Liver (tissue), 9 donors: ENCODE results near the gene MAPK4. TPM values are rescaled to one million over a fixed set of nuclear protein-coding genes. Genes with fewer than 3 reads are reported as not detected.
"Not testable (repeated sequence)": the region's sequence is repeated elsewhere in the genome, so short reads cannot be mapped to it uniquely, and the experiment has no call there.

Experiments used
- DNase-seq: peaks from one replicate; pipeline ENCODE4 v3.0.0-alpha.2; 2017; ENCODE audit warnings: low spot score
- H3K27ac ChIP-seq, 2 donors: one replicate each; pipeline ENCODE4 v1.7.0; 2013; ENCODE audit warnings: inconsistent platforms in 2 of 2, low read length in 2 of 2, control low read depth in 1 of 2, low read depth in 1 of 2, mild to moderate bottlenecking in 1 of 2
- H3K27me3 ChIP-seq, 4 donors: one replicate each; pipeline versions ENCODE4 v1.6.1 to v1.7.0; 2013; ENCODE audit warnings: low read length in 3 of 4, inconsistent platforms in 1 of 4, mild to moderate bottlenecking in 1 of 4, moderate library complexity in 1 of 4; ENCODE audit not compliant: control insufficient read depth in 4 of 4, insufficient read depth in 4 of 4
- H3K36me3 ChIP-seq, 4 donors: one replicate each; pipeline versions ENCODE4 v1.6.1 to v1.7.0; 2013; ENCODE audit warnings: low read length in 3 of 4, mild to moderate bottlenecking in 3 of 4, low read depth in 1 of 4, moderate library complexity in 1 of 4; ENCODE audit not compliant: control insufficient read depth in 4 of 4, insufficient read depth in 3 of 4
- H3K4me1 ChIP-seq, 4 donors: one replicate each; pipeline versions ENCODE4 v1.6.1 to v1.7.0; 2013; ENCODE audit warnings: low read length in 3 of 4, mild to moderate bottlenecking in 3 of 4, moderate library complexity in 1 of 4; ENCODE audit not compliant: control insufficient read depth in 4 of 4, insufficient read depth in 4 of 4
- H3K4me3 ChIP-seq, 3 donors: one replicate each; pipeline versions ENCODE4 v1.6.1 to v1.7.0; 2013; ENCODE audit warnings: low read length in 3 of 3, control low read depth in 1 of 3, low read depth in 1 of 3, mild to moderate bottlenecking in 1 of 3
- H3K9ac ChIP-seq, 2 donors: one replicate each; pipeline ENCODE4 v1.7.0; 2013; ENCODE audit warnings: low read length in 2 of 2, mild to moderate bottlenecking in 2 of 2, moderate library complexity in 2 of 2, control low read depth in 1 of 2, low read depth in 1 of 2
- H3K9me3 ChIP-seq, 4 donors: one replicate each; pipeline versions ENCODE4 v1.6.1 to v1.7.0; 2013; ENCODE audit warnings: low read length in 3 of 4; ENCODE audit not compliant: control insufficient read depth in 4 of 4
- ATF3 ChIP-seq: IDR thresholded peaks from 2 replicates; pipeline ENCODE4 v1.6.1; 2016; ENCODE audit warnings: antibody characterized with exemption
- CTCF ChIP-seq: fragments of 150-350 bp; IDR thresholded peaks from 2 replicates; pipeline ENCODE4 v1.5.1; 2017; ENCODE audit warnings: improper control_type of control experiment, low read depth, low read length; ENCODE audit not compliant: missing input control
- EGR1 ChIP-seq, 2 donors: IDR thresholded peaks; 2 replicates each; pipeline ENCODE4 v1.6.1; 2016 to 2018; ENCODE audit warnings: antibody characterized with exemption in 2 of 2, low read depth in 2 of 2
- FOXA1 ChIP-seq: IDR thresholded peaks from 2 replicates; pipeline ENCODE4 v1.6.1; 2016; ENCODE audit warnings: antibody characterized with exemption
- GABPA ChIP-seq, 2 donors: IDR thresholded peaks in 1 of 2; conservative IDR thresholded peaks in 1 of 2; 2 replicates each; pipeline ENCODE4 v1.6.1; 2016; ENCODE audit warnings: antibody characterized with exemption in 2 of 2, mild to moderate bottlenecking in 1 of 2, moderate library complexity in 1 of 2
- HNF4A ChIP-seq, 2 donors: conservative IDR thresholded peaks; 2 replicates each; pipeline ENCODE4 v1.6.1; 2016; ENCODE audit warnings: antibody characterized with exemption in 2 of 2, mild to moderate bottlenecking in 2 of 2
- HNF4G ChIP-seq: IDR thresholded peaks from 2 replicates; pipeline ENCODE4 v1.6.1; 2016; ENCODE audit warnings: antibody characterized with exemption
- JUND ChIP-seq, 2 donors: IDR thresholded peaks; 2 replicates each; pipeline ENCODE4 v1.6.1; 2016; ENCODE audit warnings: antibody characterized with exemption in 2 of 2
- NR2F2 ChIP-seq: IDR thresholded peaks from 2 replicates; pipeline ENCODE4 v1.6.1; 2016; ENCODE audit warnings: antibody characterized with exemption
- RAD21 ChIP-seq, 2 donors: IDR thresholded peaks; 2 replicates each; pipeline ENCODE4 v1.6.1; 2016; ENCODE audit warnings: antibody characterized with exemption in 2 of 2, mild to moderate bottlenecking in 2 of 2
- TAF1 ChIP-seq: conservative IDR thresholded peaks from 2 replicates; pipeline ENCODE4 v1.6.1; 2016; ENCODE audit warnings: antibody characterized with exemption, mild to moderate bottlenecking
- YY1 ChIP-seq: IDR thresholded peaks from 2 replicates; pipeline ENCODE4 v1.6.1; 2016; ENCODE audit warnings: antibody characterized with exemption, mild to moderate bottlenecking
- ZBTB33 ChIP-seq: IDR thresholded peaks from 2 replicates; pipeline ENCODE4 v1.6.1; 2016; ENCODE audit warnings: antibody characterized with exemption
- WGBS: extraction: QIAGEN DNeasy Blood & Tissue Kit; methylation state at CpG from one replicate; pipeline ENCODE4 v1.1.7; 2013; 5-methylcytosine and 5-hydroxymethylcytosine counted together
- polyA plus RNA-seq, 2 donors: library from polyadenylated mRNA; stranded (reverse) in 1 of 2; unstranded in 1 of 2; fragments of 200-250 nt in 1 of 2; fragments of >200 nt in 1 of 2; fragmentation: Nextera tagmentation in 1 of 2; extraction: Ambion mirVana in 1 of 2; gene quantifications; one replicate each; pipeline versions ENCODE4 v1.2.1 to v1.2.3, GENCODE V29; 2013 to 2015
- total RNA-seq, 2 donors: library from RNA; depleted of rRNA; stranded (reverse); fragments of >200 nt; gene quantifications; one replicate each; pipeline ENCODE4 v1.2.3, GENCODE V29; 2014
- TF ChIP-seq, protein P1 (sequence below): IDR thresholded peaks from 2 replicates; pipeline ENCODE4 v1.6.1; 2016; ENCODE audit warnings: antibody characterized with exemption, mild to moderate bottlenecking
- donor health status: healthy.
- donor health status: healthy.
- donor health status: healthy.
- donor health status: healthy.
- donor health status: healthy.

The MAPK4 gene
- total and polyA plus RNA-seq, 4 donors, result under 0.01 to 4.9 (median 1.5) TPM

- Histone ChIP-seq H3K9me3 (peaks cover 0 to 6% (median 3%) of the 10 kb centered on the region in 4 donors), H3K4me3 (no peak overlapping the region), H3K27me3 (no peaks in the 10 kb centered on the region), H3K36me3 (no peaks in the 10 kb centered on the region), H3K27ac (peak overlapping the region; percentile 37 to 75), H3K4me1 (peaks cover 8 to 22% (median 12%) of the 10 kb centered on the region in 4 donors), H3K9ac (no peak overlapping the region)
- WGBS, result 93% methylated on average over 5 of the region's 5 CpGs
- no peak for DNase-seq
- TF ChIP-seq EGR1 (IDR thresholded peaks at IDR 0.05; ENCODE audit: low read depth in 2 of 2) (no peak), NR2F2 (no peak), HNF4A (conservative IDR thresholded peaks at IDR 0.05) (no peak), ATF3 (no peak), ZBTB33 (no peak), CTCF (no peak), TAF1 (no peak), YY1 (no peak), RAD21 (IDR thresholded peaks at IDR 0.05) (no peak), JUND (IDR thresholded peaks at IDR 0.05) (no peak), HNF4G (no peak), FOXA1 (no peak), GABPA (IDR thresholded peaks at IDR 0.05 in 1 of 2, conservative IDR thresholded peaks at IDR 0.05 in 1 of 2) (no peak)
- TF ChIP-seq, protein P1, sequence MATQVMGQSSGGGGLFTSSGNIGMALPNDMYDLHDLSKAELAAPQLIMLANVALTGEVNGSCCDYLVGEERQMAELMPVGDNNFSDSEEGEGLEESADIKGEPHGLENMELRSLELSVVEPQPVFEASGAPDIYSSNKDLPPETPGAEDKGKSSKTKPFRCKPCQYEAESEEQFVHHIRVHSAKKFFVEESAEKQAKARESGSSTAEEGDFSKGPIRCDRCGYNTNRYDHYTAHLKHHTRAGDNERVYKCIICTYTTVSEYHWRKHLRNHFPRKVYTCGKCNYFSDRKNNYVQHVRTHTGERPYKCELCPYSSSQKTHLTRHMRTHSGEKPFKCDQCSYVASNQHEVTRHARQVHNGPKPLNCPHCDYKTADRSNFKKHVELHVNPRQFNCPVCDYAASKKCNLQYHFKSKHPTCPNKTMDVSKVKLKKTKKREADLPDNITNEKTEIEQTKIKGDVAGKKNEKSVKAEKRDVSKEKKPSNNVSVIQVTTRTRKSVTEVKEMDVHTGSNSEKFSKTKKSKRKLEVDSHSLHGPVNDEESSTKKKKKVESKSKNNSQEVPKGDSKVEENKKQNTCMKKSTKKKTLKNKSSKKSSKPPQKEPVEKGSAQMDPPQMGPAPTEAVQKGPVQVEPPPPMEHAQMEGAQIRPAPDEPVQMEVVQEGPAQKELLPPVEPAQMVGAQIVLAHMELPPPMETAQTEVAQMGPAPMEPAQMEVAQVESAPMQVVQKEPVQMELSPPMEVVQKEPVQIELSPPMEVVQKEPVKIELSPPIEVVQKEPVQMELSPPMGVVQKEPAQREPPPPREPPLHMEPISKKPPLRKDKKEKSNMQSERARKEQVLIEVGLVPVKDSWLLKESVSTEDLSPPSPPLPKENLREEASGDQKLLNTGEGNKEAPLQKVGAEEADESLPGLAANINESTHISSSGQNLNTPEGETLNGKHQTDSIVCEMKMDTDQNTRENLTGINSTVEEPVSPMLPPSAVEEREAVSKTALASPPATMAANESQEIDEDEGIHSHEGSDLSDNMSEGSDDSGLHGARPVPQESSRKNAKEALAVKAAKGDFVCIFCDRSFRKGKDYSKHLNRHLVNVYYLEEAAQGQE, result no peak
Observed at GRCh38 chr18:50528806-50529205, 31.1 kb upstream of the MAPK4 start.

DNA sequence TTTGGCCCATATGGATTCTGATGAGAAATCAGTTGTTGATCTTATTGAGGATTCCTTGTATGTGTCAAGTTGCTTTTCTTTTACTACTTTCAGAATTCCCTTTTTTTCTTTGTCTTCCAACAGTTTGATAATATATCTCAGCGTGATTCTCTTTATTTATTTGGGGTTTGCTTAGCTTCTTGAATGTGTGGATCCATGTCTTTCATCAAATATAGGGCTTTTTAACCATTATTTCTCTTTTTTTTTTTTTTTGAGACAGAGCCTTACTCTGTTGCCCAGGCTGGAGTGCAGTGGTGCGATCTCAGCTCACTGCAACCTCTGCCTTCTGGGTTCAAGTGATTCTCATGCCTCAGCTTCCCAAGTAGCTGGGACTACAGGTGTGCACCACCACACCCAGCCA is 26.1 kb upstream of the MAPK4 start:
- WGBS, result 82% methylated on average over 2 of the region's 2 CpGs
- H3K9ac ChIP-seq, H3K27me3 ChIP-seq, H3K4me1 ChIP-seq, H3K4me3 ChIP-seq, H3K27ac ChIP-seq, H3K9me3 ChIP-seq, H3K36me3 ChIP-seq, DNase-seq: not testable (repeated sequence)

- H3K27me3 ChIP-seq, DNase-seq, H3K4me1 ChIP-seq, H3K27ac ChIP-seq, H3K36me3 ChIP-seq, H3K9ac ChIP-seq, H3K9me3 ChIP-seq, H3K4me3 ChIP-seq: not testable (repeated sequence)
- 92% methylated on average over 4 of the region's 4 CpGs for WGBS
Observed at GRCh38 chr18:50544476-50544875, 15.4 kb upstream of the MAPK4 start.
